Panc1 (cell line): ENCODE data around the gene MINDY4. TPM values are rescaled to one million over a fixed set of nuclear protein-coding genes. Genes with fewer than 3 reads are reported as not detected.

Experiments
- ATAC-seq: fragments of 200-7000 bp; cut with Tn5 transposase; 2 replicates; pipeline ENCODE4 v1.9.1; 2020; ENCODE audit warnings: mild to moderate bottlenecking, moderate library complexity
- BruUV-seq: library from RNA; stranded (reverse); fragments of 400-500 nt; replicated peaks from 2 replicates; lab custom pipeline; 2021; lab: Mats Ljungman, UMichigan
- CTCF ChIA-PET: fragments of 300-600 bp; sonication (Branson Sonifier 250); formaldehyde crosslinking; loops from one replicate; lab custom pipeline; 2022; ENCODE audit warnings: antibody characterized with exemption; lab: Charles Lee
- POLR2A ChIA-PET: fragments of 300-600 bp; sonication (Branson Sonifier 250); formaldehyde crosslinking; loops from one replicate; lab custom pipeline; 2022; ENCODE audit warnings: antibody characterized with exemption; lab: Charles Lee
- DNase-seq: peaks from one replicate; pipeline ENCODE4 v3.0.0-alpha.2; 2010; ENCODE audit warnings: low read depth, low spot score
- H3K27ac ChIP-seq: 2 replicates; pipeline ENCODE4 v1.5.1; 2011; ENCODE audit warnings: mild to moderate bottlenecking, low read length, inconsistent platforms
- H3K27me3 ChIP-seq: fragments of 200-500 bp; sonication (Bioruptor generic); 2 replicates; pipeline ENCODE4 v1.6.0; 2014; ENCODE audit warnings: low read length, inconsistent platforms; ENCODE audit not compliant: control insufficient read depth, insufficient read depth
- H3K36me3 ChIP-seq: fragments of 200-500 bp; sonication (Bioruptor generic); 2 replicates; pipeline ENCODE4 v1.5.1; 2014; ENCODE audit warnings: inconsistent platforms, mild to moderate bottlenecking, low read length, moderate library complexity; ENCODE audit not compliant: control insufficient read depth, insufficient read depth
- H3K4me1 ChIP-seq: 2 replicates; pipeline ENCODE4 v1.5.1; 2011; ENCODE audit warnings: inconsistent platforms, mild to moderate bottlenecking, low read length, moderate library complexity; ENCODE audit not compliant: control insufficient read depth, insufficient read depth
- H3K4me3 ChIP-seq, 2 experiments: 2 replicates each; pipeline ENCODE4 v1.5.1; 2011 to 2012; ENCODE audit warnings: low read depth in 2 of 2, low read length in 2 of 2, mild to moderate bottlenecking in 2 of 2, inconsistent platforms in 1 of 2, moderate library complexity in 1 of 2
- H3K9me3 ChIP-seq: fragments of 200-500 bp; sonication (Bioruptor generic); 2 replicates; pipeline ENCODE4 v1.5.1; 2014; ENCODE audit warnings: low read depth, mild to moderate bottlenecking, inconsistent platforms, low read length, moderate library complexity; ENCODE audit not compliant: control insufficient read depth, insufficient read depth
- SIN3A ChIP-seq: IDR thresholded peaks from 2 replicates; pipeline ENCODE4 v1.6.1; 2012; ENCODE audit warnings: low read depth, mild to moderate bottlenecking, low read length, moderate library complexity, borderline replicate concordance; ENCODE audit not compliant: insufficient read depth
- in situ Hi-C: cut with HindIII; loops from 2 replicates; pipeline ENCODE4 v1.10.0; 2016; ENCODE audit warnings: low sequenced_read_pairs, low pct_unique_long_range_greater_than_20kb
- intact Hi-C: fragments of 100-400 bp; cut with micrococcal nuclease; formaldehyde crosslinking; loops from one replicate; pipeline ENCODE4 v1.10.0; 2022; ENCODE audit not compliant: unreplicated experiment
- total RNA-seq: library from RNA; stranded (reverse); gene quantifications from one replicate; pipeline ENCODE4 v1.2.1, GENCODE V29; 2021; ENCODE audit not compliant: unreplicated experiment
- TF ChIP-seq, protein P1 (sequence below), 2 experiments: IDR thresholded peaks; 2 replicates each; pipeline ENCODE4 v1.6.1; 2011 to 2012; ENCODE audit warnings: low read depth in 2 of 2, control low read depth in 1 of 2, low read length in 1 of 2, mild to moderate bottlenecking in 1 of 2, moderate library complexity in 1 of 2; ENCODE audit not compliant: insufficient read depth in 1 of 2
- TF ChIP-seq, protein P2 (sequence below): fragments of 450-650 bp; IDR thresholded peaks from 2 replicates; pipeline ENCODE4 v1.5.1; 2017; ENCODE audit warnings: mild to moderate bottlenecking

The MINDY4 gene
- total RNA-seq, 1 experiment from 2014 or later = 6.2 TPM

DNA sequence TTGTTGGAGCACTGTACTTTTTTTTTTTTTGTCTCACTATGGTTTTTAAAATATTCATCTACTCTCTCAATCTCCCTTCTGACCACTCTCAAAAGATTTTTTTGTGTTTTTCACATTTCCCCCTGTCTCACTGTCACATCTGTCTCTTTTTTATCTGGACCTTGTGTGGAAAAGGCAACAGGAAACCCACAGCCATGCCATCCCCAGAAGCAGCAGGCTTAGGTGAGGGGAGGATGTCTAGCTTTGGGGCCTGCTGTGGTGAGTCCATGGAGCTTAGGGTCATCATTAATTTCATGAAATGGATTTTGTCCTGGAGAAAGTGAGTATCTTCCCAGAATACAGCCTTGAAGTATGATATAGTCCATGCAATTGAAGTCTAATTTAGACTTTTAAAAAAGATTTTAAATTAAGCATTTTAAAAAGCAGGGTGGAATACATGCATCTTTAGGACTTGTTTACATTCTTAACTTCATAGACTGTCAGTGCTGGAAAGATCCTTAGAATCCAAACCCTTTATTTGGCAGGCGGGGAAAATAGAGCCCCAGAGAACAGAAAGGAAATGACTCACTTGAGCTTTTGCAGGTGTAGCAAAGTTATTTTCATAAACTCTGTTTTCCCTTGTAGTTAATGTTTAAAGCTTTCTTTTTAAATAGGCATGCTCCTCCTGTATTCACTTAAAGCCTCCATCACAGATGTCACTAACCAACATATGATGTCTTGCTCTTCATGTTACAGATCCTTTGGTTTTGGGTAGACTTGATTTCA lies 25.1 kb downstream of the MINDY4 start:
- Histone ChIP-seq H3K27ac (no peak overlapping the region), H3K9me3 (no peaks in the 10 kb centered on the region), H3K27me3 (no peaks in the 10 kb centered on the region), H3K4me3 (no peak overlapping the region), H3K36me3 (no peaks in the 10 kb centered on the region), H3K4me1 (no peaks in the 10 kb centered on the region)
- ChIA-PET POLR2A (no interaction called here), CTCF (interaction anchor here (0.6 to 0.7 kb wide), 2 partner anchors 47 to 121 kb away, joined by 4 to 8 read pairs; no protein-coding TSS in a partner anchor)
- in situ Hi-C loops = no loop called here
- TF ChIP-seq, protein P1, sequence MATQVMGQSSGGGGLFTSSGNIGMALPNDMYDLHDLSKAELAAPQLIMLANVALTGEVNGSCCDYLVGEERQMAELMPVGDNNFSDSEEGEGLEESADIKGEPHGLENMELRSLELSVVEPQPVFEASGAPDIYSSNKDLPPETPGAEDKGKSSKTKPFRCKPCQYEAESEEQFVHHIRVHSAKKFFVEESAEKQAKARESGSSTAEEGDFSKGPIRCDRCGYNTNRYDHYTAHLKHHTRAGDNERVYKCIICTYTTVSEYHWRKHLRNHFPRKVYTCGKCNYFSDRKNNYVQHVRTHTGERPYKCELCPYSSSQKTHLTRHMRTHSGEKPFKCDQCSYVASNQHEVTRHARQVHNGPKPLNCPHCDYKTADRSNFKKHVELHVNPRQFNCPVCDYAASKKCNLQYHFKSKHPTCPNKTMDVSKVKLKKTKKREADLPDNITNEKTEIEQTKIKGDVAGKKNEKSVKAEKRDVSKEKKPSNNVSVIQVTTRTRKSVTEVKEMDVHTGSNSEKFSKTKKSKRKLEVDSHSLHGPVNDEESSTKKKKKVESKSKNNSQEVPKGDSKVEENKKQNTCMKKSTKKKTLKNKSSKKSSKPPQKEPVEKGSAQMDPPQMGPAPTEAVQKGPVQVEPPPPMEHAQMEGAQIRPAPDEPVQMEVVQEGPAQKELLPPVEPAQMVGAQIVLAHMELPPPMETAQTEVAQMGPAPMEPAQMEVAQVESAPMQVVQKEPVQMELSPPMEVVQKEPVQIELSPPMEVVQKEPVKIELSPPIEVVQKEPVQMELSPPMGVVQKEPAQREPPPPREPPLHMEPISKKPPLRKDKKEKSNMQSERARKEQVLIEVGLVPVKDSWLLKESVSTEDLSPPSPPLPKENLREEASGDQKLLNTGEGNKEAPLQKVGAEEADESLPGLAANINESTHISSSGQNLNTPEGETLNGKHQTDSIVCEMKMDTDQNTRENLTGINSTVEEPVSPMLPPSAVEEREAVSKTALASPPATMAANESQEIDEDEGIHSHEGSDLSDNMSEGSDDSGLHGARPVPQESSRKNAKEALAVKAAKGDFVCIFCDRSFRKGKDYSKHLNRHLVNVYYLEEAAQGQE (IDR thresholded peaks at IDR 0.05; ENCODE audit: insufficient read depth in 1 of 2, low read depth in 2 of 2, low read length in 1 of 2) = no peak
- TF ChIP-seq SIN3A = no peak
- TF ChIP-seq, protein P2, sequence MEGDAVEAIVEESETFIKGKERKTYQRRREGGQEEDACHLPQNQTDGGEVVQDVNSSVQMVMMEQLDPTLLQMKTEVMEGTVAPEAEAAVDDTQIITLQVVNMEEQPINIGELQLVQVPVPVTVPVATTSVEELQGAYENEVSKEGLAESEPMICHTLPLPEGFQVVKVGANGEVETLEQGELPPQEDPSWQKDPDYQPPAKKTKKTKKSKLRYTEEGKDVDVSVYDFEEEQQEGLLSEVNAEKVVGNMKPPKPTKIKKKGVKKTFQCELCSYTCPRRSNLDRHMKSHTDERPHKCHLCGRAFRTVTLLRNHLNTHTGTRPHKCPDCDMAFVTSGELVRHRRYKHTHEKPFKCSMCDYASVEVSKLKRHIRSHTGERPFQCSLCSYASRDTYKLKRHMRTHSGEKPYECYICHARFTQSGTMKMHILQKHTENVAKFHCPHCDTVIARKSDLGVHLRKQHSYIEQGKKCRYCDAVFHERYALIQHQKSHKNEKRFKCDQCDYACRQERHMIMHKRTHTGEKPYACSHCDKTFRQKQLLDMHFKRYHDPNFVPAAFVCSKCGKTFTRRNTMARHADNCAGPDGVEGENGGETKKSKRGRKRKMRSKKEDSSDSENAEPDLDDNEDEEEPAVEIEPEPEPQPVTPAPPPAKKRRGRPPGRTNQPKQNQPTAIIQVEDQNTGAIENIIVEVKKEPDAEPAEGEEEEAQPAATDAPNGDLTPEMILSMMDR = no peak
- intact Hi-C loops = no loop called here
- DNase-seq = no peak
- ATAC-seq = no peak
- BruUV-seq = no TSS peak

DNA sequence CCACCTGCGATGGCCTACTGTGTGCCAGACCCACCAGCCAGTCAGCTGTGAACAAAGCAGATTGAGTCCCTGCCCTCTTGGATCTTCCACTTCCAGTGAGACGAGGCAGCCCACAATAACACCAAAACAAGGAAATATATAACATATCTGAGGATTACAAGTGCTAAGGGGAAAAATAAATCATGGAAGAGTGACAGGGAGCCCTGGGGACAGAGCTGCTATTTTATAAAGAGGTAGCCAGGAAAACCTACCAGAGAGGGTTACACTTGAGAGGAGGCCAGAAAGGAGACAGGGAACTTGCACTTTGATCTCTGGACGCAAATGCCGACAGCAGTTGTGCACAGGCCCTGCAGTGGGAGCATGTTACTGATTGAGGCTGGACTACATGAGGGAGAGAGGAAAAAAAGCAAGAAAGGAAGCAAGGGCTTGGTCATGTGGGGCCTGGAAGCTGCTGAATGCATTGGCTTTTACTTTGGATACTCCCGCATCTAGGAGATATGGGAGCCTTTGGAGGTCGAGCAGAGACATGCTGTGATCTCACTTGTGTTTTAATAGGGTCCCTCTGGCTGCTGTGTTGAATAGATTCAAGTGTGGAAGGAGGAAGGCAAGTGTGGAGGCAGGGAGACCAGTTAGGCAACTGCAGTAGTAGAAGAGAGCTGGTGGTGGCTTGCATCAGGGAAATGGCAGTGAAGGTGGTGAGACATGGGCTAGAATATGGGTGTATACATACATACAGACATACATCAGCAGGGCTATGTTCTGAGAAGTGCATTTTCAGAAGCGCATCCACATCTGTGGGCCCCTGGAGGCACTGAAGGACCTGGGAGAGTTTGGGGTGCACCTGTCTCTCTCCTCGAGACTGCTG lies 26.2 kb downstream of the MINDY4 start:
- intact Hi-C loops = no loop called here
- no peaks in the 10 kb centered on the region for H3K36me3 ChIP-seq
- H3K27me3 ChIP-seq = no peaks in the 10 kb centered on the region
- H3K9me3 ChIP-seq = no peaks in the 10 kb centered on the region
- no peak overlapping the region for H3K4me3 ChIP-seq
- ATAC-seq (no peak), DNase-seq (no peak)
- no TSS peak for BruUV-seq
- in situ Hi-C loops = no loop called here
- no peak overlapping the region for H3K27ac ChIP-seq
- ChIA-PET POLR2A (no interaction called here), CTCF (no interaction called here)
- TF ChIP-seq SIN3A = no peak
- TF ChIP-seq, protein P2 = no peak
- TF ChIP-seq, protein P1 (IDR thresholded peaks at IDR 0.05; ENCODE audit: insufficient read depth in 1 of 2, low read depth in 2 of 2, low read length in 1 of 2) = no peak
- no peaks in the 10 kb centered on the region for H3K4me1 ChIP-seq
